Stimulated activated CD4-positive, alpha-beta T cell treated with anti-CD3 and anti-CD28 coated beads, TNF-alpha, amount 100 ng/mL, for 24 hours (primary cell): ENCODE measurements around the gene PRDX1.

Experiments
- DNase-seq, 3 experiments: peaks; one replicate each; pipeline ENCODE4 v3.0.0-alpha.2; 2020; ENCODE audit warnings: low read depth in 3 of 3

Gene PRDX1

GRCh38 chr1:45521413-45522323 lies at the start of gene PRDX1:
PRDX1 (minus strand) TSS chr1:45521884; CDS start chr1:45519043, 2,841 bp downstream.
- peak; percentile 95 to 97 (median 97) for DNase-seq

GRCh38 chr1:45570631-45571030 lies 48.9 kb upstream of the PRDX1 start:
- DNase-seq, result no peak

- DNase-seq, result peak; percentile 47 to 67 (median 61)
These were observed 48.4 kb upstream of the PRDX1 start for GRCh38 chr1:45569962-45570581.

GRCh38 chr1:45569571-45569961 lies 47.9 kb upstream of the PRDX1 start:
- no peak for DNase-seq

- DNase-seq, result no peak
These were observed 46.7 kb upstream of the PRDX1 start for GRCh38 chr1:45568421-45568820.

GRCh38 chr1:45567911-45568310 lies 46.2 kb upstream of the PRDX1 start:
- no peak for DNase-seq

- no peak for DNase-seq
These were observed 45.0 kb upstream of the PRDX1 start for GRCh38 chr1:45566722-45567121.

- no peak for DNase-seq
These were observed 42.2 kb upstream of the PRDX1 start for GRCh38 chr1:45563843-45564242.

GRCh38 chr1:45557422-45557944 lies 35.8 kb upstream of the PRDX1 start:
- no peak for DNase-seq

- DNase-seq, result no peak
These were observed 32.5 kb upstream of the PRDX1 start for GRCh38 chr1:45554198-45554597.

- no peak for DNase-seq
These were observed 30.6 kb upstream of the PRDX1 start for GRCh38 chr1:45552331-45552730.

- DNase-seq, result no peak
These were observed 30.0 kb upstream of the PRDX1 start for GRCh38 chr1:45551684-45552083.

- peak; percentile 75 to 89 (median 78) for DNase-seq
These were observed 29.0 kb upstream of the PRDX1 start, which contains the start of gene AKR1A1 for GRCh38 chr1:45550401-45551351. AKR1A1 (plus strand) TSS chr1:45550826; CDS start chr1:45561795, 10,969 bp downstream.

- no peak for DNase-seq
These were observed 24.0 kb upstream of the PRDX1 start for GRCh38 chr1:45545553-45546310.

GRCh38 chr1:45545019-45545493 lies 23.4 kb upstream of the PRDX1 start:
- DNase-seq, result peak in 1 of 3 experiments; percentile 31

- DNase-seq, result no peak
These were observed 22.8 kb upstream of the PRDX1 start for GRCh38 chr1:45544530-45544929.

GRCh38 chr1:45543581-45544417 lies 22.1 kb upstream of the PRDX1 start:
- peak; percentile 42 to 74 (median 50) for DNase-seq

- no peak for DNase-seq
These were observed 20.9 kb upstream of the PRDX1 start for GRCh38 chr1:45542591-45542990.

GRCh38 chr1:45541193-45541592 lies 19.5 kb upstream of the PRDX1 start:
- DNase-seq, result no peak

- no peak for DNase-seq
These were observed 15.2 kb upstream of the PRDX1 start for GRCh38 chr1:45536886-45537285.
